Cardiac muscle cell (in vitro differentiated cells and primary cell): ENCODE data around the gene GOLGA8Q. TPM values are rescaled to one million over a fixed set of nuclear protein-coding genes. Genes with fewer than 3 reads are reported as not detected.

Experiments
- polyA plus RNA-seq: library from polyadenylated mRNA; unstranded; fragments of >200 nt; fragmentation: Nextera tagmentation; extraction: Ambion mirVana; gene quantifications from 2 replicates; pipeline ENCODE4 v1.2.1, GENCODE V29; 2016
- total RNA-seq: library from RNA; depleted of rRNA; stranded (reverse); fragments of >200 nt; gene quantifications from 2 replicates; pipeline ENCODE4 v1.2.3, GENCODE V29; 2016

Gene GOLGA8Q
- total and polyA plus RNA-seq, 2 experiments from 2014 or later, result 0.48 to 3.9 TPM

Other genes with a start within 250 kb of the GOLGA8Q start
- 2.0 and 18.6 TPM in 2 replicates for gene CHRFAM7A, start 158.5 kb upstream of the GOLGA8Q start, total RNA-seq
- 4.7 and 5.6 TPM in 2 replicates for gene CHRFAM7A, start 158.5 kb upstream of the GOLGA8Q start, polyA plus RNA-seq
- gene GOLGA8R, start 137.8 kb upstream of the GOLGA8Q start, total RNA-seq, result 1.7 and 5.9 TPM in 2 replicates
- gene GOLGA8R, start 137.8 kb upstream of the GOLGA8Q start, polyA plus RNA-seq, result 0.50 and 0.54 TPM in 2 replicates
- gene GOLGA8H, start 52.0 kb downstream of the GOLGA8Q start, total RNA-seq, result 1.5 and 4.8 TPM in 2 replicates
- gene GOLGA8H, start 52.0 kb downstream of the GOLGA8Q start, polyA plus RNA-seq, result 0.13 and 0.36 TPM in 2 replicates